ENCODE data around the gene CRYL1. TPM values are rescaled to one million over a fixed set of nuclear protein-coding genes. Genes with fewer than 3 reads are reported as not detected.

CRYL1 gene
- total RNA-seq, 1 experiment from 2014 or later, result 3.7 TPM

DNA sequence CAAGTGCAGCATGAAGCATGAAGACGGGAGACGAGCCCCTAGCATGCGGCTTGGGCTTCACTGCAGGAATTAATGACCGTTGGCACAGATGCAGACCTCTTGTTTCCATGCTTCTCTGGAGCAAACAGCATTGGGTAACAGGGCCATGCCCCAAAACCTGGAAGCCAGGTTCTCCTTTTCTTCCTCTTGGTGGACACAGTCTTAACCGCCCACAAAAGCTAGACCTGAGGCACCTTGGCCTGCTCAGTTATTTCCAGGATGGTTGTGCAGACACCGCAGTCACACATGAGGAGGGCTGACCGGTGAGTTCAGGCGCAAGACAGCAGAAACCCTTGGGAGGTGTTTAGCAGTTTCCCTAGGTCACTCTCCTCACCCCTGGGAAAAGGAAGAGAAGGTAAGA lies 159.6 kb downstream of the CRYL1 start:
- H3K4me1 Mint-ChIP-seq, result peaks cover 15 to 18% of the 10 kb centered on the region in 2 experiments
- H4K91ac ChIP-seq (ENCODE audit: insufficient read length, low read depth, low read length), result no peak overlapping the region
- peaks cover 10% of the 10 kb centered on the region; the same call in 1 of the 2 replicates for H3K27me3 ChIP-seq (ENCODE audit: insufficient read depth, low read length)
- no peak overlapping the region for H3K23ac ChIP-seq (ENCODE audit: insufficient read length, low read depth, low read length)
- no peaks in the 10 kb centered on the region for H3K79me2 ChIP-seq (ENCODE audit: insufficient read depth, low read length)
- H3K36me3 Mint-ChIP-seq (ENCODE audit: insufficient read depth in 1 of 3, low read depth in 3 of 3), result no peaks in the 10 kb centered on the region
- H2BK12ac ChIP-seq (ENCODE audit: insufficient read length, low read depth, low read length), result no peak overlapping the region
- TF ChIP-seq CTCF (conservative IDR thresholded peaks at IDR 0.05), result no peak
- no peak overlapping the region for H4K8ac ChIP-seq (replicated peaks; ENCODE audit: insufficient read length, low read depth, low read length)
- H3K27ac ChIP-seq (ENCODE audit: insufficient read length, low read depth, low read length), result no peak overlapping the region
- no peak overlapping the region for H2BK5ac ChIP-seq (ENCODE audit: insufficient read length, low read length)
- no peak overlapping the region for H3K56ac ChIP-seq (ENCODE audit: insufficient read length, low read depth, low read length)
- no peak overlapping the region for H2AK5ac ChIP-seq (ENCODE audit: insufficient read length, low read length)
- H2BK15ac ChIP-seq (ENCODE audit: low read depth, low read length), result no peak overlapping the region
- H3K27ac Mint-ChIP-seq, result no peak overlapping the region
- H3K79me1 ChIP-seq (ENCODE audit: insufficient read depth, low read depth, low read length, poor library complexity, severe bottlenecking), result no peaks in the 10 kb centered on the region
- no peak overlapping the region for H2BK20ac ChIP-seq (ENCODE audit: low read depth, low read length, poor library complexity, severe bottlenecking)
- WGBS (ENCODE audit: extremely low coverage, insufficient read length, low lambda C conversion rate), result no CpG with 5 or more reads among the region's 8 CpGs
- no peak overlapping the region for H2BK120ac ChIP-seq (ENCODE audit: low read depth, low read length, poor library complexity, severe bottlenecking)
- no peaks in the 10 kb centered on the region for H3K9me3 ChIP-seq (ENCODE audit: control insufficient read depth, low read depth, low read length)
- H3K4me1 ChIP-seq (ENCODE audit: insufficient read depth, low read length), result peaks cover under 1% of the 10 kb centered on the region; the same call in 1 of the 2 replicates
- no peaks in the 10 kb centered on the region for H4K20me1 ChIP-seq (ENCODE audit: control insufficient read depth, insufficient read depth, insufficient read length)
- no peak overlapping the region for H3K9ac ChIP-seq (ENCODE audit: extremely low read depth, insufficient read length, low read length)
- no peak overlapping the region for H3K4me2 ChIP-seq (ENCODE audit: insufficient read depth, insufficient read length, low read length)
- H4K5ac ChIP-seq (ENCODE audit: insufficient read length, low read depth, low read length), result no peak overlapping the region
- H3T11ph ChIP-seq (ENCODE audit: low read length), result no peak overlapping the region
- peaks cover 64% of the 10 kb centered on the region for H3K27me3 Mint-ChIP-seq (ENCODE audit: low read depth)
- H3K4ac ChIP-seq (ENCODE audit: low read depth, low read length), result no peak overlapping the region
- no peak overlapping the region for H3K14ac ChIP-seq (ENCODE audit: insufficient read depth, low read length)
- no peaks in the 10 kb centered on the region for H3K23me2 ChIP-seq (ENCODE audit: insufficient read length, low read depth, low read length, poor library complexity, severe bottlenecking)
- no peaks in the 10 kb centered on the region; a peak in 1 of 5 replicates for H3K9me3 Mint-ChIP-seq
- no peak for DNase-seq
- no peak overlapping the region for H3K4me3 Mint-ChIP-seq
- H2AFZ ChIP-seq (ENCODE audit: low read length), result no peak overlapping the region
- H3K18ac ChIP-seq (ENCODE audit: insufficient read length, low read depth, low read length), result no peak overlapping the region
